IMR-90 (cell line): ENCODE results near the gene ATP2B2. TPM values are rescaled to one million over a fixed set of nuclear protein-coding genes. Genes with fewer than 3 reads are reported as not detected.

Experiments used
- ATAC-seq: fragments of 200-7000 bp; cut with Tn5 transposase; 2 replicates; pipeline ENCODE4 v1.9.1; 2020; ENCODE audit warnings: low read depth, mild to moderate bottlenecking, moderate library complexity
- BruUV-seq: library from RNA; stranded (reverse); fragments of 400-500 nt; replicated peaks from 2 replicates; lab custom pipeline; 2021; lab: Mats Ljungman, UMichigan
- CTCF ChIA-PET: fragments of 300-600 bp; formaldehyde crosslinking; extraction: SDS; loops from one replicate; lab custom pipeline; 2021; ENCODE audit warnings: antibody characterized with exemption; lab: Yijun Ruan, JAX
- POLR2A ChIA-PET: fragments of 300-600 bp; sonication (Branson Sonifier 250); formaldehyde crosslinking; loops from one replicate; lab custom pipeline; 2022; ENCODE audit warnings: antibody characterized with exemption; ENCODE audit not compliant: unreplicated experiment; lab: Charles Lee
- DNase-seq: peaks from one replicate; pipeline ENCODE4 v3.0.0; 2013
- H2AFZ ChIP-seq: replicated peaks from 2 replicates; pipeline ENCODE3; 2013; ENCODE audit warnings: low read length, mild to moderate bottlenecking; ENCODE audit not compliant: poor library complexity
- H2AK5ac ChIP-seq: 2 replicates; pipeline ENCODE4 v1.6.1; 2013; ENCODE audit warnings: low read depth, low read length, inconsistent platforms
- H2AK9ac ChIP-seq: replicated peaks from 2 replicates; pipeline ENCODE3; 2013; ENCODE audit warnings: mild to moderate bottlenecking, low read depth, low read length, moderate library complexity; ENCODE audit not compliant: poor library complexity
- H2BK120ac ChIP-seq: 2 replicates; pipeline ENCODE4 v1.6.1; 2013; ENCODE audit warnings: low read depth, low read length, inconsistent platforms
- H2BK15ac ChIP-seq: 3 replicates; pipeline ENCODE4 v1.6.1; 2013; ENCODE audit warnings: low read depth, low read length, inconsistent platforms
- H2BK20ac ChIP-seq: 2 replicates; pipeline ENCODE4 v1.6.1; 2013; ENCODE audit warnings: low read depth, mild to moderate bottlenecking, inconsistent platforms, low read length, moderate library complexity
- H2BK5ac ChIP-seq: 2 replicates; pipeline ENCODE4 v1.6.1; 2013; ENCODE audit warnings: mild to moderate bottlenecking, low read depth, low read length, inconsistent platforms; ENCODE audit not compliant: poor library complexity, severe bottlenecking
- H3K14ac ChIP-seq: replicated peaks from 2 replicates; pipeline ENCODE4 v1.6.1; 2013; ENCODE audit warnings: low read depth, low read length, inconsistent platforms
- H3K18ac ChIP-seq: 2 replicates; pipeline ENCODE4 v1.6.1; 2013; ENCODE audit warnings: low read depth, low read length, control low read depth
- H3K23ac ChIP-seq: 2 replicates; pipeline ENCODE4 v1.6.1; 2013; ENCODE audit warnings: low read depth, low read length, inconsistent platforms
- H3K27ac ChIP-seq: 2 replicates; pipeline ENCODE4 v1.5.1; 2013; ENCODE audit warnings: mild to moderate bottlenecking, control low read depth, low read length; ENCODE audit not compliant: insufficient read depth
- H3K27me3 ChIP-seq: 2 replicates; pipeline ENCODE4 v1.6.1; 2013; ENCODE audit warnings: low read length; ENCODE audit not compliant: control insufficient read depth, insufficient read depth
- H3K36me3 ChIP-seq: 2 replicates; pipeline ENCODE4 v1.6.1; 2013; ENCODE audit warnings: low read length, mixed read lengths; ENCODE audit not compliant: control insufficient read depth, insufficient read depth
- H3K4ac ChIP-seq: 2 replicates; pipeline ENCODE4 v1.6.1; 2013; ENCODE audit warnings: low read depth, low read length, inconsistent platforms
- H3K4me1 ChIP-seq: 2 replicates; pipeline ENCODE4 v1.6.1; 2013; ENCODE audit warnings: low read length, mixed read lengths; ENCODE audit not compliant: control insufficient read depth, insufficient read depth
- H3K4me2 ChIP-seq: 2 replicates; pipeline ENCODE4 v1.6.1; 2013; ENCODE audit warnings: low read depth, mild to moderate bottlenecking, control low read depth, low read length, moderate library complexity
- H3K4me3 ChIP-seq: 2 replicates; pipeline ENCODE4 v1.5.1; 2013; ENCODE audit warnings: low read depth, mild to moderate bottlenecking, control low read depth, low read length, moderate library complexity; ENCODE audit not compliant: insufficient read depth
- H3K56ac ChIP-seq: 2 replicates; pipeline ENCODE4 v1.6.1; 2013; ENCODE audit warnings: low read length, inconsistent platforms; ENCODE audit not compliant: insufficient read depth; ENCODE audit errors: extremely low read depth
- H3K79me1 ChIP-seq, 2 experiments: 2 replicates each; pipeline ENCODE4 v1.6.1; 2013; ENCODE audit warnings: low read length in 2 of 2, inconsistent platforms in 1 of 2, low read depth in 1 of 2
- H3K9ac ChIP-seq: 2 replicates; pipeline ENCODE4 v1.6.1; 2013; ENCODE audit warnings: low read depth, low read length, control low read depth
- H3K9me1 ChIP-seq: 2 replicates; pipeline ENCODE4 v1.6.1; 2013; ENCODE audit warnings: low read length, inconsistent platforms; ENCODE audit not compliant: insufficient read depth
- H3K9me3 ChIP-seq: 2 replicates; pipeline ENCODE4 v1.6.1; 2013; ENCODE audit warnings: low read length; ENCODE audit not compliant: control insufficient read depth, insufficient read depth
- H4K20me1 ChIP-seq: 2 replicates; pipeline ENCODE4 v1.6.1; 2013; ENCODE audit warnings: low read length, inconsistent platforms; ENCODE audit not compliant: insufficient read depth
- H4K5ac ChIP-seq: 2 replicates; pipeline ENCODE4 v1.6.1; 2013; ENCODE audit warnings: mild to moderate bottlenecking, low read depth, low read length, control low read depth
- H4K8ac ChIP-seq, 2 experiments: 2 replicates each; pipeline ENCODE4 v1.6.1; 2013; ENCODE audit warnings: low read depth in 2 of 2, low read length in 2 of 2, control low read depth in 1 of 2, inconsistent platforms in 1 of 2
- H4K91ac ChIP-seq: 2 replicates; pipeline ENCODE4 v1.6.1; 2013; ENCODE audit warnings: low read depth, low read length, inconsistent platforms; ENCODE audit not compliant: insufficient read depth
- CEBPB ChIP-seq: IDR thresholded peaks from 2 replicates; pipeline ENCODE4 v1.6.1; 2012; ENCODE audit warnings: low read depth, low read length, improper control_type of control experiment
- CHD1 ChIP-seq: IDR thresholded peaks from 2 replicates; pipeline ENCODE4 v1.6.1; 2012; ENCODE audit warnings: low read depth, low read length, improper control_type of control experiment
- FOS ChIP-seq: fragments of 150-350 bp; IDR thresholded peaks from 2 replicates; pipeline ENCODE4 v1.6.1; 2016; ENCODE audit warnings: low read depth, low read length
- MAFK ChIP-seq: IDR thresholded peaks from 2 replicates; pipeline ENCODE4 v1.6.1; 2012; ENCODE audit warnings: low read depth, low read length, improper control_type of control experiment
- MXI1 ChIP-seq: IDR thresholded peaks from 2 replicates; pipeline ENCODE4 v1.6.1; 2012; ENCODE audit warnings: low read depth, mild to moderate bottlenecking, low read length, moderate library complexity, borderline replicate concordance
- RCOR1 ChIP-seq: IDR thresholded peaks from 2 replicates; pipeline ENCODE4 v1.6.1; 2012; ENCODE audit warnings: mild to moderate bottlenecking, low read length, improper control_type of control experiment; ENCODE audit not compliant: insufficient replicate concordance
- USF2 ChIP-seq: fragments of 150-350 bp; IDR thresholded peaks from 2 replicates; pipeline ENCODE4 v1.6.1; 2017; ENCODE audit warnings: mild to moderate bottlenecking, antibody characterized with exemption, low read length, low read depth
- WGBS, 2 experiments: methylation state at CpG; one replicate each; pipeline versions ENCODE4 v1.1.5 to v1.1.7; 2013; ENCODE audit warnings: missing lambda C conversion rate in 2 of 2; ENCODE audit not compliant: insufficient read length in 1 of 2; ENCODE audit errors: extremely low coverage in 2 of 2; 5-methylcytosine and 5-hydroxymethylcytosine counted together
- dilution Hi-C: fragments of 300-500 bp; cut with HindIII; formaldehyde crosslinking; loops from one replicate; pipeline ENCODE4 v1.14.3; 2018; ENCODE audit warnings: low sequenced_read_pairs; ENCODE audit not compliant: unreplicated experiment
- in situ Hi-C: fragments of 300-500 bp; cut with MboI; formaldehyde crosslinking; loops from 3 replicates; pipeline ENCODE4 v1.14.3; 2019; ENCODE audit warnings: low sequenced_read_pairs, inconsistent platforms, mixed read lengths
- intact Hi-C: fragments of 100-400 bp; cut with micrococcal nuclease; formaldehyde crosslinking; loops from 2 replicates; pipeline ENCODE4 v1.10.0; 2022
- polyA plus RNA-seq, 3 experiments: library from polyadenylated mRNA; depleted of rRNA; stranded (reverse); fragments of >200 nt; gene quantifications; 2 replicates each; pipeline ENCODE4 v1.2.3, GENCODE V29; 2012; ENCODE audit warnings: low replicate concordance in 1 of 3
- total RNA-seq: library from RNA; depleted of rRNA; stranded (reverse); fragments of >200 nt; gene quantifications from 2 replicates; pipeline ENCODE4 v1.2.3, GENCODE V29; 2012
- TF ChIP-seq, protein P1 (sequence below): fragments of 150-350 bp; IDR thresholded peaks from 2 replicates; pipeline ENCODE4 v1.6.1; 2016; ENCODE audit warnings: low read depth, mild to moderate bottlenecking, low read length, moderate library complexity, borderline replicate concordance
- TF ChIP-seq, protein P2 (sequence below): conservative IDR thresholded peaks from 2 replicates; pipeline ENCODE4 v1.5.1; 2012; ENCODE audit warnings: mild to moderate bottlenecking, low read depth, low read length, improper control_type of control experiment

ATP2B2 gene
- total and polyA plus RNA-seq, 2 of the 4 experiments (the other 2 are of a cell fraction), result under 0.01 to 0.02 TPM

DNA sequence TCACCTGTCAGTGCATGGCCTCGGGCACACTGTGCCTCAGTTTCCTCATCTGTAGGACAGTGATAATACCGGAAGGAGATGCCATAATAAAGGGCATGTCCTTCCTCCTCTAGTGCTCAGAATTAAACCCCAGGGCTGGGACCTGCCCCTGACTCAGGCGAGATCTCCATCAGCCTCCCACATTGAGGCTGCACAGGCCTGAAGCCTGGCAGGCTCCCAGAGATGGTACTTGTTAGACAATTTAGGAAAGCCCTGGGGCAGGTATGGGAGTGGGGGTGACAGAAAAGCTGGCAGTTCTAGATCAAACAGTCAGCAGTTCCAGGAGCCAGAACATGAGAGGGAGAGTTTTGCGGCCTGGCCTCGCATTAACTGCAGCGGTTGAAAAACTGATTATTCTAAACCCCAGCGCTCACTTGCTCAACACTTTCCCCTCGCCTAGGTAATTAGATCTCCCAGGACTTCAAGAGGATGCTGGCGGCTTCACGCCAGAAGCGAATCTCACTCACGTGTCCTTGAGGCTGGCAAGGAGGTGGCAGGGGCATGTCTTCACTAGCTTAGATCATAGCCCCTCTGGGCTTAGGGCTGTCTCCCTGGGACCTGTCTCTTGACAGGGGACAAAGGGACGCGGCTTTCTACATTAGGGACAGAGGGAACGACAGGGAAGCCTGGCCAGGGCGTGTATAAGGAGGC is 73.1 kb downstream of the ATP2B2 start:
- no peak overlapping the region for H3K4me2 ChIP-seq
- H3K36me3 ChIP-seq, result no peaks in the 10 kb centered on the region
- peaks cover 7% of the 10 kb centered on the region for H3K9me1 ChIP-seq
- dilution Hi-C loops, result no loop called here
- TF ChIP-seq, protein P1, sequence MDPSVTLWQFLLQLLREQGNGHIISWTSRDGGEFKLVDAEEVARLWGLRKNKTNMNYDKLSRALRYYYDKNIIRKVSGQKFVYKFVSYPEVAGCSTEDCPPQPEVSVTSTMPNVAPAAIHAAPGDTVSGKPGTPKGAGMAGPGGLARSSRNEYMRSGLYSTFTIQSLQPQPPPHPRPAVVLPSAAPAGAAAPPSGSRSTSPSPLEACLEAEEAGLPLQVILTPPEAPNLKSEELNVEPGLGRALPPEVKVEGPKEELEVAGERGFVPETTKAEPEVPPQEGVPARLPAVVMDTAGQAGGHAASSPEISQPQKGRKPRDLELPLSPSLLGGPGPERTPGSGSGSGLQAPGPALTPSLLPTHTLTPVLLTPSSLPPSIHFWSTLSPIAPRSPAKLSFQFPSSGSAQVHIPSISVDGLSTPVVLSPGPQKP, result no peak
- no peak for TF ChIP-seq FOS
- TF ChIP-seq MXI1, result no peak
- no peak for TF ChIP-seq CHD1
- TF ChIP-seq RCOR1, result no peak
- TF ChIP-seq, protein P2, sequence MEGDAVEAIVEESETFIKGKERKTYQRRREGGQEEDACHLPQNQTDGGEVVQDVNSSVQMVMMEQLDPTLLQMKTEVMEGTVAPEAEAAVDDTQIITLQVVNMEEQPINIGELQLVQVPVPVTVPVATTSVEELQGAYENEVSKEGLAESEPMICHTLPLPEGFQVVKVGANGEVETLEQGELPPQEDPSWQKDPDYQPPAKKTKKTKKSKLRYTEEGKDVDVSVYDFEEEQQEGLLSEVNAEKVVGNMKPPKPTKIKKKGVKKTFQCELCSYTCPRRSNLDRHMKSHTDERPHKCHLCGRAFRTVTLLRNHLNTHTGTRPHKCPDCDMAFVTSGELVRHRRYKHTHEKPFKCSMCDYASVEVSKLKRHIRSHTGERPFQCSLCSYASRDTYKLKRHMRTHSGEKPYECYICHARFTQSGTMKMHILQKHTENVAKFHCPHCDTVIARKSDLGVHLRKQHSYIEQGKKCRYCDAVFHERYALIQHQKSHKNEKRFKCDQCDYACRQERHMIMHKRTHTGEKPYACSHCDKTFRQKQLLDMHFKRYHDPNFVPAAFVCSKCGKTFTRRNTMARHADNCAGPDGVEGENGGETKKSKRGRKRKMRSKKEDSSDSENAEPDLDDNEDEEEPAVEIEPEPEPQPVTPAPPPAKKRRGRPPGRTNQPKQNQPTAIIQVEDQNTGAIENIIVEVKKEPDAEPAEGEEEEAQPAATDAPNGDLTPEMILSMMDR, result no peak
- no peak for TF ChIP-seq MAFK
- no peak for TF ChIP-seq USF2
- TF ChIP-seq CEBPB, result no peak
- no peak overlapping the region for H2AFZ ChIP-seq
- H2AK9ac ChIP-seq, result no peak overlapping the region
- DNase-seq (no peak), ATAC-seq (no peak)
- CTCF ChIA-PET, result no interaction called here
- no peak overlapping the region for H3K56ac ChIP-seq
- no peaks in the 10 kb centered on the region for H4K20me1 ChIP-seq
- 82% methylated on average over 4 of the region's 16 CpGs; no CpG with 5 or more reads in 1 of the 2 experiments for WGBS, 2 experiments
- no peaks in the 10 kb centered on the region for H3K79me1 ChIP-seq
- no peak overlapping the region; the same call in 2 of the 3 replicates for H2BK15ac ChIP-seq
- peaks cover 14% of the 10 kb centered on the region for H3K27me3 ChIP-seq
- H3K14ac ChIP-seq, result no peak overlapping the region
- no peak overlapping the region for H4K91ac ChIP-seq
- no peak overlapping the region for H2BK120ac ChIP-seq
- peaks cover 4% of the 10 kb centered on the region for H3K4me1 ChIP-seq
- H3K23ac ChIP-seq, result no peak overlapping the region
- H2AK5ac ChIP-seq, result no peak overlapping the region
- no peak overlapping the region for H2BK5ac ChIP-seq
- in situ Hi-C loops, result no loop called here
- H3K27ac ChIP-seq, result no peak overlapping the region
- H3K9me3 ChIP-seq, result no peaks in the 10 kb centered on the region
- BruUV-seq, result no TSS peak
- H3K4ac ChIP-seq, result no peak overlapping the region
- no peak overlapping the region for H2BK20ac ChIP-seq
- no peak overlapping the region for H4K8ac ChIP-seq
- no peak overlapping the region for H3K4me3 ChIP-seq
- H3K18ac ChIP-seq, result no peak overlapping the region
- intact Hi-C loops, result no loop called here
- H4K5ac ChIP-seq, result no peak overlapping the region
- POLR2A ChIA-PET, result no interaction called here
- H3K9ac ChIP-seq, result no peak overlapping the region
